GM19468 (cell line): Measurements from ENCODE around the gene GLYR1.
"Not testable (repeated sequence)": the region's sequence is repeated elsewhere in the genome, so short reads cannot be mapped to it uniquely, and the experiment has no call there.

Experiments used
- ATAC-seq: cut with Tn5 transposase; IDR thresholded peaks from one replicate; pipeline ENCODE4 v1.9.1; 2021; ENCODE audit warnings: mild to moderate bottlenecking, moderate library complexity, moderate number of reproducible peaks; ENCODE audit not compliant: unreplicated experiment; ENCODE audit errors: extremely low read depth

The GLYR1 gene

GRCh38 chr16:4795181-4795827 lies 51.8 kb downstream of the GLYR1 start, which contains the start of gene SMIM22:
Gene SMIM22, plus strand, starts transcription at chr16:4795369. Its CDS starts 366 bp downstream, at chr16:4795735.
- ATAC-seq = no peak

DNA sequence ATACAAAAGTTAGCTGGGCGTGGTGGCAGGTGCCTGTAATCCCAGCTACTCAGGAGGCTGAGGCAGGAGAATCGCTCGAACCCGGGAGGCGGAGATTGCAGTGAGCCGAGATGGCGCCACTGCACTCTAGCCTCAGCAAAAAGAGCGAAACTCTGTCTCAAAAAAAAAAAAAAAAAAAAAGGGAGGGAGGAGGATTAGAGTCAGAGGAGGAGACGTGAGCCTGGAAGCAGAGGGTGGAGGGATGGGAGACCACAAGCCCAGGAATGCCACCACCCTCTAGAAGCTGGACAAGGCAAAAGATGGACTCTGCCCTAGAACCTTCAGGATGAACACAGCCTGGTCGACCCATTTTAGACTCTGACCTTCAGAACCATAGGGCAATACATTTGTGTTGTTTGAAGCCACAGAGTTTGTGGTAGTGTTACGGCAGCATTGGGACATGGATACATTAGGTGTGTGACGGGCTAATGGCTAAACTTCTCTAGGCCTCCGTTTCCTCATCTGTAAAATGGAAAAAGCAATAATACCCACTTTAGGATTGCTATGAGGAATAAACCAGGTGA lies 54.1 kb downstream of the GLYR1 start:
- ATAC-seq = no peak

- no peak for ATAC-seq
Observed at GRCh38 chr16:4790871-4791270, 56.2 kb downstream of the GLYR1 start.

- no peak for ATAC-seq
Observed at GRCh38 chr16:4790261-4790660, 56.8 kb downstream of the GLYR1 start.

GRCh38 chr16:4788910-4789309 lies 58.2 kb downstream of the GLYR1 start:
- ATAC-seq = no peak

DNA sequence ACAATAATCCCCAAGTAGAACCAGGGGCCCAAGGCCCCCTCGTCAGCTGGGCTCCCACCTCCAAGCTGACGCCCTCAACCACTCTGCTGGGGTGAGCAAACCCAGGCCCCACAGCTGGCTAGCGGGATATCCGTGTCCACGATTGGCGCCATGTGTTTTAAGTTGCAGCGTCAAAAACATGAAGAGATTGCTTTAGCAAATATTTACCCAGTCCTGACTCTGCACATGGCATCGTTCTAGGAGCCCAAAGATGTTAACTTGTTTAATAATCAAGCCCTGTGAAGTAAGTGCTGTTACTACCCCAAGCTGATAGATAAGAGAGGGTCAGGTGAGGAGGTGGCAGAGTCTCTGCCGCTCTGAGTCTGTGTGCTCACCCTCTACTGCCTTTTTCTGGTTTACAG lies 58.6 kb downstream of the GLYR1 start:
- ATAC-seq = no peak

- ATAC-seq = no peak
Observed at GRCh38 chr16:4787627-4788482, 59.2 kb downstream of the GLYR1 start, which contains the start of gene SEPTIN12. Gene SEPTIN12, minus strand, starts transcription at chr16:4788345. Its CDS starts 700 bp downstream, at chr16:4787645.

DNA sequence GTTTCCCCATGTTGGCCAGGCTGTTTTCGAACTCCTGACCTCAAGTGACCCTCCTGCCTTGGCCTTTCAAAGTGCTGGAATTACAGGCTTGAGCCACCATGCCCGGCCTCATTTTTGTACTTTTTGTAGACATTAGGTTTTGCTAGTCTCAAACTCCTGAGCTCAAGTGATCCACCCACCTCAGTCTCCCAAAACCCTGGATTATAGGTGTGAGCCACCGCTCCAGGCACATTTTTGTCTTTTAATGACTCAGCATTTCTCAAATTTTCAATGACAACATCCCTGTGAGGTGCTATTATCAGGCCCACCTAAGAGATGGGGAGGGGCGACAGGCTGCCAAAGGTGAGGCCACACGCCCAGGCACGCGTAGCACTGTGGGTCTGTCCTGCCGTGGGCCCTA lies 60.0 kb downstream of the GLYR1 start:
- no peak for ATAC-seq

DNA sequence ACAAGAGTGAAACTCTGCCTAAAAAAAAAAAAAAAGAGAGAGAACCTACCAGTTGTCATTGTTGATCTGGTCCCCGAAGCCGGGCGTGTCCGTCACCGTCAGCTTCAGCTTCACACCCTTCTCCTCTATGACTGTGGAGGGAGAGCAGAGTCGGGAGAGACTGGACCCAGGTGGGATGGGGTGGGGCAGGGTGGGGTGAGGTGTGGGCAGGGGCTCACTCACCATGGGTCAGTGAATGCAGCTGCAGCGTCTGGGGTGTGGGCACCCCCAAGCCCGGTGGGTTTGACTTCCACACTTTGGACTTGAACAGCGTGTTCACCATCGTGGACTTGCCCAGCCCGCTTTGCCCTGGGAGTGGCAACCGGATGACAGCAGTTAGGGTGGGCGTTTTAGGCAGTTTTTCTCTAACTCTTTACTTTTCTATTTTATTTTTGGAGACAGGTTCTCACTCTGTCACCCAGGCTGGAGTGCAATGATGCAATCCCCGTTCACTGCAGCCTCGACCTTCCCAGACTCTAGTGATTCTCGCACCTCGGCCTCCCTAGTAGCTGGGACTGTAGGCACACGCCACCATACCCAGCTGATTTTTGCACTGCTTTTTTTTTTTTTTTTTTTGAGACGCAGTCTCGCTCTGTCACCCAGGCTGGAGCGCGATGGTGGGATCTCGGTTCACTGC lies 61.2 kb downstream of the GLYR1 start:
- no peak for ATAC-seq

- not testable (repeated sequence) for ATAC-seq
Observed at GRCh38 chr16:4784444-4784987, 62.6 kb downstream of the GLYR1 start.

- no peak for ATAC-seq
Observed at GRCh38 chr16:4783951-4784336, 63.1 kb downstream of the GLYR1 start.

GRCh38 chr16:4783251-4783950 lies 63.7 kb downstream of the GLYR1 start:
- ATAC-seq = no peak

DNA sequence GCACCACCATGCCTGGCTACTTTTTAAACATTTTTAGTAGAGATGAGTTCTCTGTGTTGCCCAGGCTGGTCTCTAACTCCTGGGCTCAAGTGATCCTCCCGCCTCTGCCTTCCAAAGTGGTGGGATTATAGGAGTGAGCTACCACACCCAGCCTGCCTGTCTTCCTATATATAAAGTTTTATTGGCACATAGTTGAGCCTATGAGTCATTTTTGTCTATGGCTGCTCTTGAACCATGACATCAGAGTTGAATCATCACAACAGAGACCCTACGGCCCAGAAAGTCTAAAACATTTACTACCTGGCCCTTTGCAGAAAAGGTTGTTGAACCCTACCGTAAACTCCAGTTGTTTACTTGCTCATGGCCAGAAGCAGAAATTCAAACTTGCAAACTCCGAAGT lies 66.9 kb downstream of the GLYR1 start:
- ATAC-seq = no peak

DNA sequence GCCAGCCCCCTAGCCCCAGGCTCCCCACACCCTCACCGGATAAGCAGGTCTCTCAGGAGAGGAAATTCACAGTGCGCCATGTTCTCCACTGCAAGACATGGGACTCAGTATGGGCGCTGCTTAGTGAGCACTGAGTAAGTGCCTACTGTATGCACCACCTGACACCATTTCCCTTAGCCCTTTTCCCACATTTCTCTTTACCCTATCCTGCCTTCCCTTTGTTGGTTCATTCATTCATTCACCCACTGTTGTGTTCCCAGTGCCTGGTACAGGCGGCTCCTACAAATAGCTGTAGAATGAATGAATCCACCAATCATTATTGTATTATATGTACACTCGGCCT lies 69.1 kb downstream of the GLYR1 start:
- no peak for ATAC-seq

DNA sequence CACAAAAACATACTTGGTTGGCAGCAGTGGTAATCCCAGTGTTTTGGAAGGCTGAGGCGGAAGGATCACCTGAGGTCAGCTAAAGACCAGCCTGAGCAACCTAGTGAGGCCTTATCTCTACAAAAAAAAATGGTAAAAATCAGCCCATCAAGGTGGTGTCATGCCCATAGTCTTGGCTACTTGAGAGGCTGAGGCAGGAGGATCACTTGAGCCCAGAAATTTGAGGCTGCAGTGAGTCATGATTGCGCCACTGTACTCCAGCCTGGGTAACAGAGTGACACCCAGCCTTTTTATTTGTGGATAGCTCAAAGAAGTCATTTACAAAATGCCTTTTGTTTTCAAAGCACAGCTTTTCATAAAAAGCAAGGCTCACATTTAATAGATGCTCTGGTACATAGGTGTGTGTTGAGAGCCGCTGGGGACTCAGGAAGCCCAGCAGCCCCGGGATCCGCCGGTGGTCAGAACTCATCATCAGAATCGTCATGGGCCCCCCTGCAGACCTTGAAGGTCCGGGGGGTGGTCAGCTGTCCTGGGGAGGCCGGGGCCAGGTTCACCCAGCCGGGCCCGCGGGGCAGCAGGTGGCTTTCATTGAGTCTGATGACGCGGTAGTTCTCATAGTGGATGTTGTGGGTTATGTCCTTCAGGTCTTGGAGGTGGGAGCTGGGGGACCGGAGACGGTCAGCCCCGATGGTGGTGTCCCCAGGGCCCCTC lies 69.6 kb downstream of the GLYR1 start:
- ATAC-seq = no peak

DNA sequence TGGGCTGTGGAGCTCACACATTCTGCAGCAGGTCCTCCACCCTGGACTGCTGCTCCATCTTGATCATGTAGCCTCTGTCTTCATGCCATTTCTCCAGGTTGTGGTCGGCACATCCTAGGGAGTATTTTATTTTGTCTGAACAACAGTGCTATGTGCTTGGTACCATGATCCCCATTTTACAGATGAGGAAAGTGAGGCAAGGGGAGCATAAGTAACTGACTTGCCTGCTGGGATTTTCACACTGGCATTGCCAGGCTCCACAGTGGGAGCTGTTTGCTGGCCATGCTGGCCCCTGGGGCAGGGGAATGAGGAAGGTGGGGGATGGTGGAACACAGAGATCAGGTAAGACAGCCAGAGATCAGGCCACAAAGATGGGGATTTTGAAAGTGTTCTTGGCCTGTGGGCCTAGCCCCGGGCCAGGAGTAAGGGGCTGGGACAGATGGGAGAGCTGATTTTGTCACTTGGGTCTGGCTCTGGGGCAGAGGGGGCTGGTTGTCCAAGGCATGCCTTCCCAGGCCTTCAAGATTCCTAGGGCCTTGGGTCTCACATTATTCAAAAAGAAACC lies 70.9 kb downstream of the GLYR1 start:
- ATAC-seq = no peak

GRCh38 chr16:4775005-4775404 lies 72.1 kb downstream of the GLYR1 start:
- ATAC-seq = no peak

DNA sequence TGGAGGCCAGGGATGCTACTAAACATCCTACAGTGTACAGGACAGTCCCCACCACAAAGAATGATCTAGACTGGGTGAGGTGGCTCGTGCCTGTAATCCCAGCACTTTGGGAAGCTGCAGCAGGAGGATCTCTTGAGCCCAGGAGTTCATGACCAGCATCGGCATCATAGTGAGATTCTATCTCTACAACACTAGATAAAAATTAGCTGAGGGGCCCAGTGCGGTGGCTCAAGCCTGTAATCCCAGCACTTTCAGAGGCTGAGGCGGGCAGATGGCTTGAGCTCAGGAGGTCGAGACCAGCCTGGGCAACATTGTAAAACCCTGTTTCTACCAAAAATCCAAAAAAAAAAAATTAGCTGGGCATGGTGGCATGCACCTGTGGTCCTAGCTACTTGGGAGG lies 74.7 kb downstream of the GLYR1 start:
- ATAC-seq = no peak

DNA sequence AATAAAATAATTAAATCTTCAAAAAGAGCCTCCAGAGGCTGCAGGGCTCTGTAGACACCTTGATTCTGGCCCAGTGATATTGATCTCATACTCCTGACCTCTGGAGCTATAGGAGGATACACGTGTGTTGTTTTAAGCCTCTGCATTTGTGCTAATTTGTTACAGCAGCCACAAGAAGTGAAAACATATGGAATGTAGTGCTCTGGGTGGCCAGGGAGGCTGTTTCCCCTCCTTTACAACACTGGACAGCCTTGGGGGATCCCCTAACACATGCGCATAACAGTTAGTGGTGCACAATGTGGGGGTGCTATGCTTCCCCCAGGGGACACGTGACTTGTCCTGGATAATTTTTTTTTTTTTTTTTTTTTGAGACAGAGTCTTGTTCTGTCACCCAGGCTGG lies 75.4 kb downstream of the GLYR1 start:
- no peak for ATAC-seq
